ENCODE results near the gene ODAD4.

The ODAD4 gene

GRCh38 chr17:41909088-41909487, 21.3 kb upstream of the ODAD4 start:
- Histone ChIP-seq H2AFZ (ENCODE audit: low read depth, low read length, severe bottlenecking) (no peak overlapping the region), H3K36me3 (ENCODE audit: low read length) (peaks cover 5% of the 10 kb centered on the region; the same call in 1 of the 2 replicates), H3K9me2 (replicated peaks; ENCODE audit: insufficient read depth, low read length) (no peaks in the 10 kb centered on the region), H3F3A (ENCODE audit: insufficient read depth) (no peaks in the 10 kb centered on the region), H3K27me3 (ENCODE audit: low read length) (no peaks in the 10 kb centered on the region), H3K9me3 (ENCODE audit: insufficient read depth, low read length) (no peaks in the 10 kb centered on the region), H3K79me2 (ENCODE audit: insufficient read depth, low read length) (peaks cover 24% of the 10 kb centered on the region), H3K9ac (ENCODE audit: low read length) (no peak overlapping the region), H3K4me3 (ENCODE audit: insufficient read depth, low read length, poor library complexity, severe bottlenecking) (no peak overlapping the region), H4K20me1 (ENCODE audit: low read depth, low read length) (peaks cover 5% of the 10 kb centered on the region; the same call in 1 of the 2 replicates), H3K4me2 (ENCODE audit: low read depth, low read length, poor library complexity, severe bottlenecking) (no peak overlapping the region), H3K27ac (ENCODE audit: low read depth, low read length) (no peak overlapping the region)
- no peak for TF ChIP-seq EZH2phosphoT487 (conservative IDR thresholded peaks at IDR 0.05; ENCODE audit: low read length)
- no peak for TF ChIP-seq CTCF (IDR thresholded peaks at IDR 0.05; ENCODE audit: insufficient read depth, low read length, poor library complexity, severe bottlenecking)

DNA sequence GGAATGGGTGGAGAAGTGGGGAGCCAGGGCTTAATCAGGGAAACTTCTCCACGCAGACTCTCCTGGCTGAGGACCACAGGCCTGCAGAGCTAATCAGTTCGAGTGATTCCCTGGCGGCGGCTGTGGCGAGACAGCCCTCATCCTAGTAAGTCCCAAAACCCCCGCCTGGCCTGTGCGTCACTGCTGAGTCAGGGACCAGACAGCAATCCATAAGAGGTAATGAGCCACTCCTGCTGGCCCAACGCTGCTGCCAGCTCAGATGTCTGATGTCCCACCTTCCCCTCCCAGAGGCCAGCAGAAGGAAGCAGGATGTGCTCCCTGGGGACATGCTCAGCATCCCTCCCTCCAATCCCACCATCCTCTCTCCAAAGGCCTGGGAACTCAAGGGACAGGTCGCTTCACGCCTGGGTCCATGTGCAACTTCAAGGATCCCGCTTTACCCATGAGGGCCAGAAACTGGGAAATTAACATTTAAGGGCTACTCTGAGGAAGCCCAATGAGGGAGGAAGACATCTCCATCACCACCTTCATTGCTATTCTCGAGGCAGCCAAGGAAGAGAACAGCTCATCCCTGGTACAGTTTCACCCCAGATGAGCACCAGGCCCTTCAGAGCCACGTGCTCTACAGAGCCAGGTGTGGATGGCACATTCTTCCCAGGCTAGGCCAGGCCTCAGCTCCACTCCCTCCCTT, 19.6 kb upstream of the ODAD4 start:
- H3K4me2 ChIP-seq (ENCODE audit: low read depth, low read length, poor library complexity, severe bottlenecking), result no peak overlapping the region
- H3F3A ChIP-seq (ENCODE audit: insufficient read depth), result no peaks in the 10 kb centered on the region
- H3K4me3 ChIP-seq (ENCODE audit: insufficient read depth, low read length, poor library complexity, severe bottlenecking), result no peak overlapping the region
- TF ChIP-seq CTCF (IDR thresholded peaks at IDR 0.05; ENCODE audit: insufficient read depth, low read length, poor library complexity, severe bottlenecking) (no peak), EZH2phosphoT487 (conservative IDR thresholded peaks at IDR 0.05; ENCODE audit: low read length) (no peak)
- H3K36me3 ChIP-seq (ENCODE audit: low read length), result peaks cover 5% of the 10 kb centered on the region; the same call in 1 of the 2 replicates
- H2AFZ ChIP-seq (ENCODE audit: low read depth, low read length, severe bottlenecking), result no peak overlapping the region
- H3K9me2 ChIP-seq (replicated peaks; ENCODE audit: insufficient read depth, low read length), result no peaks in the 10 kb centered on the region
- peaks cover 41% of the 10 kb centered on the region for H3K79me2 ChIP-seq (ENCODE audit: insufficient read depth, low read length)
- H3K9ac ChIP-seq (ENCODE audit: low read length), result no peak overlapping the region
- peaks cover 18% of the 10 kb centered on the region; the same call in 1 of the 2 replicates for H4K20me1 ChIP-seq (ENCODE audit: low read depth, low read length)
- H3K27ac ChIP-seq (ENCODE audit: low read depth, low read length), result no peak overlapping the region
- H3K9me3 ChIP-seq (ENCODE audit: insufficient read depth, low read length), result no peaks in the 10 kb centered on the region
- no peaks in the 10 kb centered on the region for H3K27me3 ChIP-seq (ENCODE audit: low read length)

- TF ChIP-seq CTCF (IDR thresholded peaks at IDR 0.05; ENCODE audit: insufficient read depth, low read length, poor library complexity, severe bottlenecking) (no peak), EZH2phosphoT487 (conservative IDR thresholded peaks at IDR 0.05; ENCODE audit: low read length) (no peak)
- Histone ChIP-seq H2AFZ (ENCODE audit: low read depth, low read length, severe bottlenecking) (no peak overlapping the region), H3K27ac (ENCODE audit: low read depth, low read length) (no peak overlapping the region), H3F3A (ENCODE audit: insufficient read depth) (no peaks in the 10 kb centered on the region), H3K79me2 (ENCODE audit: insufficient read depth, low read length) (peaks cover 62% of the 10 kb centered on the region), H4K20me1 (ENCODE audit: low read depth, low read length) (peaks cover 25% of the 10 kb centered on the region), H3K9me3 (ENCODE audit: insufficient read depth, low read length) (no peaks in the 10 kb centered on the region), H3K9ac (ENCODE audit: low read length) (no peak overlapping the region), H3K27me3 (ENCODE audit: low read length) (no peaks in the 10 kb centered on the region), H3K36me3 (ENCODE audit: low read length) (peaks cover 5% of the 10 kb centered on the region; the same call in 1 of the 2 replicates), H3K4me2 (ENCODE audit: low read depth, low read length, poor library complexity, severe bottlenecking) (no peak overlapping the region), H3K9me2 (replicated peaks; ENCODE audit: insufficient read depth, low read length) (no peaks in the 10 kb centered on the region), H3K4me3 (ENCODE audit: insufficient read depth, low read length, poor library complexity, severe bottlenecking) (no peak overlapping the region)
These were observed 17.5 kb upstream of the ODAD4 start for GRCh38 chr17:41912925-41913324.

All from SU-DHL-6 (cell line).